ENCODE results near the gene RUFY2. TPM values are rescaled to one million over a fixed set of nuclear protein-coding genes. Genes with fewer than 3 reads are reported as not detected.

Gene RUFY2
- total RNA-seq, 1 donor from 2014 or later = 21.3 TPM

- Mint-ChIP-seq H3K4me1 (ENCODE audit: unreplicated experiment) (peaks cover 16% of the 10 kb centered on the region), H3K9me3 (no peaks in the 10 kb centered on the region), H3K27me3 (no peaks in the 10 kb centered on the region), H3K27ac (no peak overlapping the region), H3K36me3 (peaks cover 7% of the 10 kb centered on the region), H3K4me3 (no peak overlapping the region)
- DNase-seq (ENCODE audit: extremely low spot score, unreplicated experiment) = no peak
- no peak for TF ChIP-seq CTCF (conservative IDR thresholded peaks at IDR 0.05)
These were observed 1.9 kb upstream of the RUFY2 start for GRCh38 chr10:68408898-68409518.

GRCh38 chr10:68406111-68406814 is 814 bp downstream of the RUFY2 start:
- TF ChIP-seq CTCF (conservative IDR thresholded peaks at IDR 0.05) = no peak
- DNase-seq (ENCODE audit: extremely low spot score, unreplicated experiment) = peak; percentile 79
- Mint-ChIP-seq H3K36me3 (peaks cover 4% of the 10 kb centered on the region), H3K27me3 (no peaks in the 10 kb centered on the region), H3K4me3 (peak overlapping the region; percentile 91), H3K4me1 (ENCODE audit: unreplicated experiment) (peaks cover 16% of the 10 kb centered on the region), H3K9me3 (no peaks in the 10 kb centered on the region), H3K27ac (peak overlapping the region; percentile 89)

GRCh38 chr10:68403701-68404100 is 3.4 kb downstream of the RUFY2 start:
- no peak overlapping the region for H3K27ac Mint-ChIP-seq
- DNase-seq (ENCODE audit: extremely low spot score, unreplicated experiment) = no peak
- H3K27me3 Mint-ChIP-seq = no peaks in the 10 kb centered on the region

GRCh38 chr10:68402276-68402675 is 4.8 kb downstream of the RUFY2 start:
- no peak overlapping the region for H3K4me3 Mint-ChIP-seq
- peaks cover 13% of the 10 kb centered on the region for H3K36me3 Mint-ChIP-seq
- TF ChIP-seq CTCF (conservative IDR thresholded peaks at IDR 0.05) = no peak
- no peaks in the 10 kb centered on the region for H3K27me3 Mint-ChIP-seq
- H3K4me1 Mint-ChIP-seq (ENCODE audit: unreplicated experiment) = peaks cover 16% of the 10 kb centered on the region
- no peak for DNase-seq (ENCODE audit: extremely low spot score, unreplicated experiment)
- no peaks in the 10 kb centered on the region for H3K9me3 Mint-ChIP-seq
- H3K27ac Mint-ChIP-seq = no peak overlapping the region

More at GRCh38 chr10:68403701-68404100, 3.4 kb downstream of the RUFY2 start:
- no peaks in the 10 kb centered on the region for H3K9me3 Mint-ChIP-seq
- no peak for TF ChIP-seq CTCF (conservative IDR thresholded peaks at IDR 0.05)
- peaks cover 16% of the 10 kb centered on the region for H3K4me1 Mint-ChIP-seq (ENCODE audit: unreplicated experiment)
- H3K4me3 Mint-ChIP-seq = no peak overlapping the region
- H3K36me3 Mint-ChIP-seq = peaks cover 13% of the 10 kb centered on the region

- Mint-ChIP-seq H3K27me3 (no peaks in the 10 kb centered on the region), H3K4me3 (no peak overlapping the region), H3K4me1 (ENCODE audit: unreplicated experiment) (no peaks in the 10 kb centered on the region), H3K27ac (no peak overlapping the region), H3K9me3 (no peaks in the 10 kb centered on the region), H3K36me3 (peaks cover 28% of the 10 kb centered on the region)
- DNase-seq (ENCODE audit: extremely low spot score, unreplicated experiment) = no peak
- no peak for TF ChIP-seq CTCF (conservative IDR thresholded peaks at IDR 0.05)
These were observed 10.1 kb downstream of the RUFY2 start for GRCh38 chr10:68397005-68397404.

Data from type B pancreatic cell (in vitro differentiated cells).